Left cardiac atrium (tissue), 4 donors: ENCODE results near the gene CYB561D1. TPM values are rescaled to one million over a fixed set of nuclear protein-coding genes. Genes with fewer than 3 reads are reported as not detected.
"Not testable (repeated sequence)": the region's sequence is repeated elsewhere in the genome, so short reads cannot be mapped to it uniquely, and the experiment has no call there.

ENCODE experiments used
- ATAC-seq, 2 donors: fragments of 200-7000 bp; cut with Tn5 transposase; one replicate each; pipeline ENCODE4 v1.9.1; 2020; ENCODE audit warnings: mild to moderate bottlenecking in 2 of 2, moderate library complexity in 2 of 2
- DNase-seq: peaks from one replicate; pipeline ENCODE4 v3.0.0-alpha.2; 2020
- intact Hi-C, 2 donors: fragments of 100-400 bp; cut with DNase I; formaldehyde crosslinking; loops; one replicate each; pipeline versions ENCODE4 v1.14.1 to v1.15.1; 2022 to 2023
- long read RNA-seq: library from polyadenylated mRNA; unstranded; transcript quantifications from one replicate; pipeline ENCODE4 v2.0.0, GENCODE V29; 2021
- total RNA-seq, 2 donors: library from RNA; stranded (reverse); fragmentation: NEBNext Ultra II Directional; extraction: Animal tissue kit (Norgen Biotek cat#: 25700); gene quantifications; one replicate each; pipeline ENCODE4 v1.2.1, GENCODE V29; 2021
- donor health status: DM: no; HTN: yes; CAD: no.
- donor health status: DM: no; HTN: yes; CAD: no; lungs with severe emphysema.
- donor health status: DM: yes; HTN: yes; CAD: no.
- donor health status: Dilated cardiomyopathy.

CYB561D1 gene, protein sequence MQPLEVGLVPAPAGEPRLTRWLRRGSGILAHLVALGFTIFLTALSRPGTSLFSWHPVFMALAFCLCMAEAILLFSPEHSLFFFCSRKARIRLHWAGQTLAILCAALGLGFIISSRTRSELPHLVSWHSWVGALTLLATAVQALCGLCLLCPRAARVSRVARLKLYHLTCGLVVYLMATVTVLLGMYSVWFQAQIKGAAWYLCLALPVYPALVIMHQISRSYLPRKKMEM
- 1 to 10 TPM; 5.8 to 5.9 TPM for total RNA-seq
- long read RNA-seq, partial matches to known transcripts: 0 of 2 reads
- long read RNA-seq, other reads (novel, unspliced or antisense): 1 of 2 reads

DNA sequence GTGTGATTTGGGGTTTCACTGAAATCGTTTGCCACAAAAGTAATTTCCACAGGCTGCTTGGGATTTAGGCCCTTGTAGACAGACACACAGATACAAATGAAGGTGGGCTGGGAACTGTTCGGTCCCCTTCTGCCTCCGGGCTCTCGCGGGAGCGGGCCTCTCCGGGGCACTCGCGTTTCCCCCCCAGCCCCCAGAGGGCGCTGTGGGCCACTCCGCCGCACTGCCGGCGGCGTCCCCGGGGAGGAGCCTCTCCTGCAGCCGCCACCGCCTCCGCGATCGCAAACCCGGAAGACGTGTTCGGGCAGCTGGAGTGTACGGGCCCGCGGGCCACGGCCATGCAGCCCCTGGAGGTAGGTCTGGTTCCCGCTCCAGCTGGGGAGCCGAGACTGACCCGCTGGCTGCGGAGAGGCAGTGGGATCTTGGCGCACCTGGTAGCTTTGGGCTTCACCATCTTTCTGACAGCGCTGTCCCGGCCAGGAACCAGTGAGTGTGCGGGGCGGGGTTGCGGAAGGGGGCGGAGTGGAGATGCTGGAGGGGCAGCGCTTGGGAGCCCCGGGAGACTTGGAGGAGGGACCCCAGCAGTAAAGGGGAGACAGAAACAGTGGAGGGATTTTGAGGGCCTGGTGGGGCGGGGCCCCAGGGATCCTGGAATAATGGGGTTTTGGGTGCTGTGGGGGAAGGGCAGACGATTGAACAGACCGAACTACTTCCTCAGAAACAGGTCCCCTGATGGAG lies at the start of gene CYB561D1:
TSS of gene CYB561D1 (plus strand) at position 290 of the 735 bp plus-strand sequence. CDS start at position 336, 46 bp downstream.
- DNase-seq: peak; percentile 91
- intact Hi-C loops: loop anchor here in 1 of 2 donors (5.0 kb wide), 1 partner anchor 38 kb away; no protein-coding TSS in a partner anchor
- peak; percentile 91 to 94 for ATAC-seq

DNA sequence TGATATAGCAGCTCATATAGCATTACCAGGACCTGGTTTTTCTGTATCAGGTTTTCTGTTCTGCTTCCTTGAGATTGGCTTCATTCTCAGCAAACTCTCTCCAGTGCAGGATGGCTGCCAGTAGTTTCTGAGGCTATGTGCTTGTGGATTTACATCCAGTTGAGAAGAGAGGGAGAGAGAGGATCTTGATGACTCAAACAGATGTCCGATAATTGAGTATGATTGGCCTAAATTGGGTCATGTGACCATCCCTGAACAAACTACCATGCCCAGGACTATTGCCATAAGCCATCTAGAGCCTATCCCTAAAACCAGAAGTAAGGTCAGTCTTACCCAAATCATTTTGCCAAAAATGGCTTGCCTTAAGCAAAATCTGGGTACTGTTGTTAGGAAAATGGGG lies 49.5 kb upstream of the CYB561D1 start:
- intact Hi-C loops: no loop called here
- DNase-seq (no peak), ATAC-seq (no peak)

DNA sequence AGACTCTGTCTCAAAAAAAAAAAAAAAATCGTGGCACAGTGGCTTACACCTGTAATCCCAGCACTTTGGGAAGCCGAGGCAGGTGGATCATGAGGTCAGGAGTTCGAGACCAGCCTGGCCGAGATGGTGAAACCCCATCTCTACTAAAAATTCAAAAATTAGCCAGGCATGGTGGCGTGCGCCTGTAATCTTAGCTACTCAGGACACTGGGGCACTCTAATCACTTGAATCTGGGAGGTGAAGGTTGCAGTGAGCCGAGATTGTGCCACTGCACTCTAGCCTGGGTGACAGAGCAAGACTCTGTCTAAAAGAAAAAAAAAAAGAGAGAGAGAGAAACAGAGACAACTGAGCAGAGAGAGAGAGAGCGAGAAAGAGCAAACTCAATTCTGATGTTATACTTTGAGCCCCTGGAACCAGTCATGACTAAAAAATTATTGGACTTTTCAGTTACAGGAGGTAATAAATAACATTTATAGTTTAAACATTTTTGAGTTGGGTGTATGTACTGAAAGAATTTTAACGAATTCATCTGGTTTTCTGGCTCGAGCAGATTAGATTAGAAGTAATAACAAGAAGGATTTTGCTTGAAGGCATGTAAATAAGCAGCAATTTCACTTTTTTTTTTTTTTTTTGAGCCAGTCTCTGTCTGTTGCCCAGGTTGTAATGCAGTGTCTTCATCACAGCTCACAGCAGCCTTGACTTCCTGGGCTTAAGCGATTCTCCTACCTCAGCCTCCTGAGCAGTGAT lies 47.8 kb upstream of the CYB561D1 start:
- intact Hi-C loops, DNase-seq, ATAC-seq: not testable (repeated sequence)

DNA sequence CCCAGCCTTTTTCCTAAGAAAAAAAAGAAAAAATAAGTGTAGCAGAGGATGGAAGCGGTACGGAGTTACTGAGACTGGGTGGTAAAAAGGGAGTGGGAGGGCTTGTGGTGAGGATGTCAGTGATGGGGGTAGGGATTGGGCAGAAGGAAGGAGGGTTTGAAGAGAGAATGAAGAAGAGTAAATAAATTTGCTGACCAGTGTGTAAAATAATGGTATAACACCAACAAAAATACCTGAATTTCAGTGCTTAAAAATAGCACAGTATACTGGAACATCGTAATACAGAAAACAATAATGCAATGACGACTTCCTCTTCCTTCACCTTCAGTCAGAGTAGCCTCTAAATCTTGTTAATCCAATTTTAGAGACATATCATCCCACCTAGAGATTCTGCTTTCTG lies 46.4 kb upstream of the CYB561D1 start:
- ATAC-seq (no peak), DNase-seq (no peak)
- intact Hi-C loops: no loop called here

DNA sequence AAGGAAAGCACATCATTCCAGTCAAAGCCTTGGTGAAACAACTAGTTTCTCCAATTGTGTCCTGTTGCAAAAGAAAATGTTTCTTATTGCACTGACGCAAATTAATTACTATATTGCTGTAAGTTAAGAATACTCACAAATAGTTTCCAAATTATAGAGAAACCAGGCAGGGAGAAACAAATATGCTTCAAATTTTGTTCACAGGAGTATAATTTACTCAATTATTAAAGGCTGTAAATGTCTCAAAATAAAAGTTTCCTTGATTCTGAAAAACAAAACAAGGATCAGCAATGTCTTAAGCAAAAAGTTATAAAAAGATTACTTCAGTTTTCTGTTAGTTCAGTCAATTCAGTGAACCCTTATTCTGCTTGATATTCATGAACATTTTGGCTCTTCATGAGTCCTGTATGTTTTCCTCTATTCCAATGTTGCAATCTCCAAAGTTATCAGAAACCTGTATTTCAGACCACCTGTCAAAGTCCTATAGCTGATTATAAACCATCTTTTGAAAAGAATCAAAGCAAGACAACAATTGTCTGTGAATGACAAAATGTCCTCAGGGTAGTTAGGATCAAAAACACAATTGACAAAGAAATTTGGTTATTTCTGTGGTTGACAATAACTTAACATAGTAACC lies 39.3 kb upstream of the CYB561D1 start:
- no peak for DNase-seq
- intact Hi-C loops: no loop called here

DNA sequence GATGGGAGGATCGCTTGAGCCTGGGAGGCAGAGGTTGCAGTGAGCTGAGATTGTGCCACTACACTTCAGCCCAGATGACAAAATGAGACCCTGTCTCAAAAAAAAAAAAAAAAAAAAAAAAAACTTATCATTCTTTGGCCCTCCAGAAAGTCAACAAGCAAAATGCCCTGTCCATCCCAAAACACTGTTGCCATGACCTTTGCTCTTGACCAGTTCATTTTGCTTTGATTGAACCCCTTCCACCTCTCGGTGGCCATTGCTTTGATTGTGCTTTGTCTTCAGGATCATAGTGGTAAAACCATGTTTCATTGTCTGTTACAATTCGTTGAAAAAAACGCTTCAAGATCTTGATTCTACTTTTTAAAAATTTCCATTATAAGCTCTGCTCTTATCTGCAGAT lies 36.1 kb upstream of the CYB561D1 start:
- DNase-seq: no peak
- no peak for ATAC-seq
- intact Hi-C loops: no loop called here

More for the DNA sequence above, 39.3 kb upstream of the CYB561D1 start:
- ATAC-seq: no peak

DNA sequence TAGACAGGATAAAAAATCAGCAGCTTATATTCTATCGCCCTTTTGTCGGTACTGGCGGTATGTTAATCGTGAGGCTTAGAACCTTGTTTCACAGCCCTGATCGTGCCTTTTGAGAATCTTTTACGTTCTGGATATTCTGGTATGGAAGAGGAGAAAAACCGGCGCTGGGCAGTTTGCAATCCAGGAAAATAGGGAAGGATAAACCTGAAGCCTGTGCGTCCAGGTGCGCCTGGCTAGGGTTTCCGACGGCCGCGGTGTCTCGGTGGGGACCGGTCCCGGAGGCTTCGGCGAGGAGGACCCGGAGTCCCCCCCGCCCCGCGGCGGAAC lies 27.8 kb upstream of the CYB561D1 start:
- intact Hi-C loops: loop anchor here in 1 of 2 donors (5.0 kb wide), 1 partner anchor 34 kb away; no protein-coding TSS in a partner anchor
- DNase-seq (no peak), ATAC-seq (no peak)

DNA sequence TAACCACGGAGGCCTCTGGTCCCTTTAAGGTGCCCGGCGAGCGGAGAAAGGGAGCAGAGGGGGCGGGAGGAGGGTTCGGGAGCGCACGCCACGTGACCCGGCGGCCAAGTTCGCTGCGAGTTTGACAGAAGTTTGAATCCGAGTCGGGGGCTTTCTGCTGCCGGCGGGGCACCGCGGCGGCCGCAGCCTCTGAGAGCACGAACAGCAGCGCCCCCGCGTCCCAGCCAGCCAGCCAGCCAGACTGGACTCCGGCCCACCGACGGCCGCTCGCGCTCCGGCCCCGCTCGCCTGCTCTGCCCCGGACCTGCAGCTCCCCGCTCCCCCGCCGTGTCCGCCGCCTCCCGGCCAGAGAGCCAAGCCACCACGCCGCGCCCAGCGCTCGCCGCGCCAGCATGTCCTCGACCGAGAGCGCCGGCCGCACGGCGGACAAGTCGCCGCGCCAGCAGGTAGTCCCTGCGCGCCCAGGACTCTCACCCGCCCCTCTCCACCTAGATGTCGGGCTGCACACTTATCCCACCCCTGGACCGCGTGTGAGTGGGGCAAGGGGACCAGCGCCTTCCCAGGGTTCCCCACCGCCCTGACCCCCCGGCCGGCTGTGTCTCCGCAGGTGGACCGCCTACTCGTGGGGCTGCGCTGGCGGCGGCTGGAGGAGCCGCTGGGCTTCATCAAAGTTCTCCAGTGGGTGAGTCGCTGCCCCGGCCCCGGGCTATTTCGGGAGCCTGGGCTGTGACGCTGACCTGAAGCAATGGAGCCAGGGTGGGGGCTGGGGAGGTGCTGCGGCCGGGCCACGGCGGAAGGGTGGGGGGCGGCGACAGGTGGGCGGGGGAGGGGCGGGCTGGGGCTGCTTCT lies 27.2 kb upstream of the CYB561D1 start, which contains the start of gene SYPL2:
TSS of gene SYPL2 (plus strand) at position 95 of the 849 bp plus-strand sequence. CDS start at position 393, 298 bp downstream.
- intact Hi-C loops: loop anchor here in 1 of 2 donors (5.0 kb wide), 1 partner anchor 34 kb away; no protein-coding TSS in a partner anchor
- peak; percentile 67 for DNase-seq

DNA sequence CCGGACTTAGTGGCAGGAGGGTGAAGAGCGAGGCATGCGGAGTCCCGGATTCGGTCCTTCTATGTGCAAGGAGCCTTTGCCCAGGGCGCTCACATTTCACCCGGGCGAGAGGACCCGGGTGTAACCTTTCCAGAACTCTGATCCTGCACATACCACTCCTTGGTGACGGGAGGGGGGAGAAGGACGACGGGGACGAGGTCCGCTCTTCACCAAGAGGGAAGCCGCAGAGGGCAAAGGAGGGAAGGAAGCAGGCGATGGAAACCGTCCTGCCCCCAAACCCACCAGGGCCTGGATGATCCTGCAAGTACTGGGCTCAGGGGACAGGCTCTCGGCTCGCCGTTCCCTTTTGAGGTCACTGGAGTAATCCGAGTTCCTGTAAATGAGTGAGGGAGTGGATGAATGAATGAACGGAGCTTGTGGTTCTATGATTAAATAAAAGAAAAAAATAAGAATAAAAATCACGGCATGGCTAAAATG lies 26.6 kb upstream of the CYB561D1 start:
- intact Hi-C loops: loop anchor here in 1 of 2 donors (5.0 kb wide), 1 partner anchor 35 kb away; no protein-coding TSS in a partner anchor
- DNase-seq: no peak
- peak; percentile 19 to 40 for ATAC-seq

More for the DNA sequence above, 27.2 kb upstream of the CYB561D1 start, which contains the start of gene SYPL2:
- peak; percentile 89 to 91 for ATAC-seq

DNA sequence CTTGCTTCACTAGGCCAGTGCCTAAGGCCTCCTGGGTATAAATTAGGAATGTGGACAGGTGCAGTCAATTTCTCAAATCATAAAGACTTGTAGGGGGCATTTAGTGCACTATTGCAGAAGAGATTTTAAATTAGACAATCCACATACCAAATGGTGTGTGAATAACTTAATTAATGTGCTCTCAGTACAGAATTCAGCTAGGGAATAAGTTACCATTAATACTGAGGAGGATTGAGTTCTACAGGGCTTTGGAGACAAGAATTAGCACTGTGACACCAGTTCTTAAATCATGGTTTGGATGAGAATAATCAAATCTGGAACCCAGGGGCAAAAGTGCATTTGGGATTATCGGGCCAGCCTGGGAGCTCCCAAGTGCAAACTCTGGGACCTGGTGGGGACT lies 25.8 kb upstream of the CYB561D1 start:
- intact Hi-C loops: loop anchor here in 1 of 2 donors (5.0 kb wide), 1 partner anchor 36 kb away; no protein-coding TSS in a partner anchor
- no peak for ATAC-seq
- DNase-seq: no peak

DNA sequence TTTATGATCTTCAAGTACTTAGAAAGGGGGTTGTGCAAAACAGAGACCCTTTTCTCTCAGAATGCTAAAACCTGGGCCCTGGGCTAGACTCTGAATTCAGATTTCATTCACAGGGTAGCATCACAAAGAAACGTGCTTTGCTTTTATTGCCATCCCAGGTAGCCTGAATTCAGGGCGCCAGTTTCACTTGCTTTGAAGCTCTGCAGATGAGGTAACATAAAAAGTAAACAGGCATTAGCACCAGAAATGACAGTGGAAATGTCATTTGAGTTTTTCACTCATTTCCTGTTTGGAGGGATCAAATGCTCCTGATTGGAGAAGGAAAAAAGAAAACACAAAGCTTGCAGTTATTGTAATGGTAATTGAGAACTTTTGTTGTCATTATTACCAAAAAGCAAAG lies 25.0 kb upstream of the CYB561D1 start:
- ATAC-seq (no peak), DNase-seq (no peak)
- intact Hi-C loops: loop anchor here in 1 of 2 donors (5.0 kb wide), 1 partner anchor 37 kb away; no protein-coding TSS in a partner anchor

DNA sequence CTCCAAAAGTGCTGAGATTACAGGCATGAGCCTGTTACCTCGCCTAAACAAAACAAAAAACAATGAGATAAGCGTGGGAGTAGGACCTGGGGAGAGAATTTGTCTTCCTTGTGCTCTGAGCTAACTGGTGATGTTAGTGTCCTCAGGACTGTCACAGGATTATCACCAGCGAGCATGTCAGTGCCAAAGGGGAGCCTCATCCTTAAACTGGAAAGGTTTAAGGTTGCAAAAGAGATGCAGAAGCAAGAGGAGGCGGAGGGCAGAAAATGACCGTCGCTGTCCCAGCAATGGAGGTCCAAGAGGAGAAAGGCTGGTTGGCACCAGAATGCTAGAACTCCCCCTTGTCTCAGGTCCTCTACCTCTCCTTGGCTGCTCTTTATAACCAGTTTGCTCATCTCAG lies 23.6 kb upstream of the CYB561D1 start:
- DNase-seq (no peak), ATAC-seq (no peak)
- intact Hi-C loops: no loop called here

DNA sequence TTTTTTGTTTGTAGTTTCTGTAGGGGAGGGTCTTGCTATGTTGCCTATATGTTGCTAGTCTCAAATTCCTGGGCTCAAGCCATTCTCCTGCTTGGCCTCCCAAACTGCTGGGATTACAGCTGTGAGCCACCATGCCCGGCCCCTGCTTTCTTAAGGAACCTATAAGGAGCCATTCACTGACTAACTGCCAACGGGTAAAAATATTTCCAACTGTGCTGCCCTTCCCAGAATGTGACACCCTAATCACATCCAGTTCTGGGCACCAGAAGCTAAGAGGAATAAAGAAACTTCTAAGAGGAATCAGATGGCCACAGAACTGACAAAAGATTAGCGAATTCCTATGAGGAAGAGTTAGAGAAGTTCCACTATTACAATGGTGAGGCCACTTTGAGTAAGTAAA lies 21.1 kb upstream of the CYB561D1 start:
- DNase-seq: no peak
- intact Hi-C loops: no loop called here
- ATAC-seq: no peak

DNA sequence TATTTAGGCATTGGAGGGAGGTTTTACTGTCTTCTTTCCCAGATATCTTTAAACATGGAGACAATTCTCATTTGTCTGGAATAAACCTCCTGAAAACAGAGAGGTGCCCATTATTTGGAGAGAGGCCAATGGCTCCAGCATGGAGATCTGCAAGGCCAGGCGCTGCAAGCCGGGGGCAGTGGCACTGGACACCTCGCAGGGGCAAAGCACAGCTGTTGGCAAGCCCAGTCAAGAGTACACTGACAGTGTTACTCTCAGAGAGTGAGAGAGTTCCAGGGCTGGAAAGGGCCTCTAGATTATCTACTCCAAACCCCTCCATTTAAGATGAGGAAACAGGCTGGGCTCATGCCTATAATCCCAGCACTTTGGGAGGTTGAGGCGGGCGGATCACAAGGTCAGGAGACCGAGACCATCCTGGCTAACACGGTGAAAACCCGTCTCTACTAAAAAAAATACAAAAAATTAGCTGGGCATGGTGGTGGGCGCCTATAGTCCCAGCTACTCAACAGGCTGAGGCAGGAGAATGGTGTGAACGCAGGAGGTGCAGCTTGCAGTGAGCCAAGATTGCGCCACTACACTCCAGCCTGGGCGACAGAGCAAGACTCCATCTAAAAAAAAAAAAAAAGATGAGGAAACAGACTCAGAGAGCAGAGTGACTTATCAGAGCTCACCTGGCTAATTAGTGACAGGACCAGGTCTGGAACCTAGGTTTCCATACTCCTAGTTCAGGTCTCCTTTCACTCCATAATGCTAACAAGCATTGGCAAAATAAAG lies 20.4 kb upstream of the CYB561D1 start:
- ATAC-seq: peak; percentile 37 to 64
- intact Hi-C loops, DNase-seq: not testable (repeated sequence)

DNA sequence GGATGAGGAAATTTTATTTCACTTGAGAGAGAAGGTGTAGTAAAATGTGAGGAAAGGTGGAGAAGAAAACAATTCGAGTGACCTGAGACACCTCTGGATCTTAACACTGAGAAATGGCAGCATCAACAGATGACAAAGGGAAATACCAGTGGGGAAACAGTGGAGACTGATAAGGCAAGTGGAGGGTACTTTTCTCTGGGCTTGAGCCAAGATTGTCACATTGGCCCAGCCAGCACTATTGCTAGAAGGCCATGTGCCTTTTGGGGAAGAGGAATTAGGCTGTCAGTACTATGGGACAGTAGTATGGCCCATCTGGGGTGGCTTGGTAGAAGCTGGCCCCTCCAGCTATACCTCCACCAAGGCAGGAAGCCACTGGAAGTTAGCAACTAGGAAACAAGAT lies 19.2 kb upstream of the CYB561D1 start:
- intact Hi-C loops: no loop called here
- DNase-seq (no peak), ATAC-seq (peak; percentile 68 to 69)

DNA sequence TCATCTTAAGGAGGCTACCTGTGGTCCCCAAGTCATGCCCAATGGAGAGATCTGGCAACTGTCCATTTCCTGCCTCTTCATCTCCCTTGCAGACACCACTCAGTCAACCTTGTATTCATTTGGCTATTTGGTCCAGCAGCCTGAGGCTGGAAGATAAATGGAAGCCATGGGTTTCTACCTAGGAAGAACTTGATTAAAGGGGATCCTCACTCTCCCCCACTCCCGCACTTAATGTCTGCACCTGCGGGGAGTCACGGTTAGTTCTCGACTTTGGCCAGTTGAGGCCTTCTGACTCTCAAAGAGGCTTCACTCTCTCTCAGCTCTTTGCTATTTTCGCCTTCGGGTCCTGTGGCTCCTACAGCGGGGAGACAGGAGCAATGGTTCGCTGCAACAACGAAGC lies 18.6 kb upstream of the CYB561D1 start:
- intact Hi-C loops: no loop called here
- DNase-seq (no peak), ATAC-seq (no peak)

DNA sequence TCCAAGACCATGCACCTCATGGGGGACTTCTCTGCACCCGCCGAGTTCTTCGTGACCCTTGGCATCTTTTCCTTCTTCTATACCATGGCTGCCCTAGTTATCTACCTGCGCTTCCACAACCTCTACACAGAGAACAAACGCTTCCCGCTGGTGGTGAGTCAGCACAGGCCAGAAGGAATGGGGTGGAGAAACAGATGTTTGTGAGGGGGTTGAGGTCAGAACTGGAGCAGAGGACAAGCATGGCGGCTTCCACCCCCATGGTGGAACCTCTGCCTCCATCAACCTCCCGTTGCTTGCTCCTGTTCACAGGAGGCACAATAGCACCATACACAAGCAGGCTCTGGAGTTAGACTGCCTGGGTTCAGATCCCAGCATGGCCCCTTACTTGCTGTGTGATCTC lies 17.1 kb upstream of the CYB561D1 start:
- DNase-seq: no peak
- intact Hi-C loops: no loop called here
- ATAC-seq: no peak
